Common myeloid progenitor, CD34-positive (primary cell): Measurements from ENCODE around the gene INPP5D.

ENCODE experiments used
- CTCF ChIA-PET: fragments of 350-600 bp; sonication (Branson Sonifier 250); formaldehyde crosslinking; loops from one replicate; lab custom pipeline; 2021; ENCODE audit warnings: antibody characterized with exemption; lab: Charles Lee
- POLR2A ChIA-PET: fragments of 350-600 bp; sonication (Branson Sonifier 250); formaldehyde crosslinking; loops from one replicate; lab custom pipeline; 2021; ENCODE audit warnings: antibody characterized with exemption; lab: Charles Lee
- DNase-seq, 3 donors: peaks; one replicate each; pipeline versions ENCODE4 v3.0.0 to v3.0.0-alpha.2; 2013
- H3K27ac ChIP-seq, 2 experiments: 1 replicate in 1 of 2; 2 replicates in 1 of 2; pipeline ENCODE4 v1.7.0; 2013; ENCODE audit warnings: inconsistent platforms in 2 of 2, low read length in 2 of 2, mild to moderate bottlenecking in 2 of 2, low read depth in 1 of 2, moderate library complexity in 1 of 2; ENCODE audit not compliant: severe bottlenecking in 2 of 2, insufficient read depth in 1 of 2, poor library complexity in 1 of 2
- H3K27me3 ChIP-seq, 5 experiments: replicated peaks in 2 of 5; 1 replicate in 3 of 5; 2 replicates in 2 of 5; pipeline versions ENCODE4 v1.6.1 to v1.7.0; 2013; ENCODE audit warnings: low read length in 4 of 5, mild to moderate bottlenecking in 2 of 5, moderate library complexity in 2 of 5, inconsistent platforms in 1 of 5; ENCODE audit not compliant: insufficient read depth in 5 of 5, control insufficient read depth in 4 of 5
- H3K36me3 ChIP-seq, 4 experiments: 1 replicate in 2 of 4; 2 replicates in 2 of 4; pipeline versions ENCODE4 v1.6.1 to v1.7.0; 2013; ENCODE audit warnings: low read length in 3 of 4, control low read depth in 1 of 4, mild to moderate bottlenecking in 1 of 4; ENCODE audit not compliant: control insufficient read depth in 4 of 4, insufficient read depth in 4 of 4
- H3K4me1 ChIP-seq, 4 experiments: 1 replicate in 3 of 4; 2 replicates in 1 of 4; pipeline versions ENCODE4 v1.6.1 to v1.7.1; 2013; ENCODE audit warnings: low read length in 3 of 4, mild to moderate bottlenecking in 3 of 4, control low read depth in 1 of 4, inconsistent platforms in 1 of 4, moderate library complexity in 1 of 4; ENCODE audit not compliant: control insufficient read depth in 4 of 4, insufficient read depth in 4 of 4; ENCODE audit errors: control extremely low read depth in 1 of 4
- H3K4me3 ChIP-seq, 7 experiments: 1 replicate in 4 of 7; 2 replicates in 3 of 7; pipeline versions ENCODE4 v1.5.1 to v1.7.0; 2013; ENCODE audit warnings: mild to moderate bottlenecking in 7 of 7, low read length in 6 of 7, moderate library complexity in 6 of 7, inconsistent platforms in 2 of 7, low read depth in 2 of 7, control low read depth in 1 of 7; ENCODE audit not compliant: insufficient read depth in 4 of 7, control insufficient read depth in 1 of 7; ENCODE audit errors: extremely low read depth in 1 of 7
- H3K9me3 ChIP-seq, 5 experiments: 1 replicate in 4 of 5; 2 replicates in 1 of 5; pipeline versions ENCODE4 v1.6.1 to v1.7.1; 2013; ENCODE audit warnings: low read length in 4 of 5, mild to moderate bottlenecking in 2 of 5, inconsistent platforms in 1 of 5, low read depth in 1 of 5, moderate library complexity in 1 of 5; ENCODE audit not compliant: control insufficient read depth in 4 of 5, insufficient read depth in 2 of 5; ENCODE audit errors: control extremely low read depth in 1 of 5
- WGBS: methylation state at CpG from one replicate; pipeline ENCODE4 v1.1.5; 2013; ENCODE audit not compliant: insufficient coverage; 5-methylcytosine and 5-hydroxymethylcytosine counted together

INPP5D gene

GRCh38 chr2:233168445-233168844 is 108.3 kb downstream of the INPP5D start:
- no peak for DNase-seq
- Histone ChIP-seq H3K27ac (no peak overlapping the region), H3K4me1 (peaks cover 0 to 18% (median 8%) of the 10 kb centered on the region in 4 experiments), H3K27me3 (no peaks in the 10 kb centered on the region), H3K4me3 (no peak overlapping the region), H3K9me3 (no peaks in the 10 kb centered on the region), H3K36me3 (peaks cover 27 to 90% (median 73%) of the 10 kb centered on the region in 4 experiments)
- ChIA-PET CTCF (interaction anchor here (1.5 kb wide), 1 partner anchor 15 kb away, joined by 3 read pairs; no protein-coding TSS in a partner anchor), POLR2A (no interaction called here)
- WGBS, result 100% methylated on average over 4 of the region's 4 CpGs

DNA sequence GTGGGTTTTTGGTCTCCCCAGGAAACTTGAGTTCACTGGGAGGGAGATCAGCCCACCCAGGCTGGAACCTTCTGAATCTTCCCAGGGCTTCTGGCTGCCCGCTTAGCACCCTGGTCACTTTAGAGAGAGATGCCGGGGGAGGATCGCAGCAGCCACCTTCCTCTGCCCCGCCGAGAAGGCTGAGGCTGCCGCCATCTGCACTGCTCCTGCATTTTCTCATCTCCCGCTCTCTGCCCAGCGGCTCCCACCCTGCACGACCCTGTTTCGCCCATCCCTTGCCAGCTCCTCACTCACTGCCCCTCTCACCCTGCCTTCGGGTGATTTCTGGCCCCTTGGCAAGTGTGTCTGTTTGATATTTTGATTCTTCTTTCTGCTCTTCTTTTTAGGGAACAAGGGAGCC is 108.8 kb downstream of the INPP5D start:
- Histone ChIP-seq H3K36me3 (peaks cover 31 to 89% (median 71%) of the 10 kb centered on the region in 4 experiments), H3K4me1 (peaks cover 0 to 18% (median 8%) of the 10 kb centered on the region in 4 experiments), H3K27ac (no peak overlapping the region), H3K27me3 (no peaks in the 10 kb centered on the region), H3K4me3 (no peak overlapping the region), H3K9me3 (no peaks in the 10 kb centered on the region)
- ChIA-PET CTCF (interaction anchor here (1.5 kb wide), 1 partner anchor 15 kb away, joined by 3 read pairs; no protein-coding TSS in a partner anchor), POLR2A (no interaction called here)
- WGBS, result 100% methylated on average over 5 of the region's 11 CpGs
- no peak for DNase-seq

- DNase-seq, result no peak
- CTCF ChIA-PET, result no interaction called here
- POLR2A ChIA-PET, result no interaction called here
Measured at GRCh38 chr2:233171344-233171743, 111.2 kb downstream of the INPP5D start.

DNA sequence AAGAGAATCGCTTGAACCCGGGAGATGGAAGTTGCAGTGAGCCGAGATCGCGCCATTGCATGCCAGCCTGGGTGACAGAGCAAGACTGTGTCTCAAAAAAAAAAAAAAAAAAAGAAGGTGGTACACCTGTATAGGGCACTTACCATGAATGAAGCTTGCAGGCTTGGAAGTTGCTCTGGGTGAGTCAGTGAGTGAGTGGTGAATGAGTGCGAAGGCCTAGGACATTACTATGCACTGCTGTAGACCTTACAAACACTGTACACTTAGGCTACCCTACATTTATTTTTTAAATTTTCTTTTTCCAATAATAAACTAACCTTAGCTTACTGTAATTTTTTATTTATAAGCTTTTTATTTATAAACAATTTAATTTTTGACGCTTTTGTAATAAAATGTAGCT is 113.0 kb downstream of the INPP5D start:
- H3K36me3 ChIP-seq, result peaks cover 25 to 89% (median 73%) of the 10 kb centered on the region in 4 experiments
- H3K4me1 ChIP-seq, result no peaks in the 10 kb centered on the region
- H3K27me3 ChIP-seq, result no peaks in the 10 kb centered on the region
- H3K27ac ChIP-seq, result no peak overlapping the region
- no peak overlapping the region for H3K4me3 ChIP-seq
- no peaks in the 10 kb centered on the region for H3K9me3 ChIP-seq
- POLR2A ChIA-PET, result no interaction called here
- 98% methylated on average over 5 of the region's 7 CpGs for WGBS
- CTCF ChIA-PET, result interaction anchor here (1.5 to 2.1 kb wide), 2 partner anchors 11 to 12 kb away, joined by 5 to 6 read pairs; no protein-coding TSS in a partner anchor
- DNase-seq, result no peak

More at GRCh38 chr2:233171344-233171743, 111.2 kb downstream of the INPP5D start:
- Histone ChIP-seq H3K9me3 (no peaks in the 10 kb centered on the region), H3K27me3 (no peaks in the 10 kb centered on the region), H3K4me1 (peaks cover 0 to 2% (median under 1%) of the 10 kb centered on the region in 4 experiments), H3K36me3 (peaks cover 22 to 87% (median 68%) of the 10 kb centered on the region in 4 experiments), H3K4me3 (no peak overlapping the region), H3K27ac (no peak overlapping the region)
- no CpG with 5 or more reads among the region's 2 CpGs for WGBS

DNA sequence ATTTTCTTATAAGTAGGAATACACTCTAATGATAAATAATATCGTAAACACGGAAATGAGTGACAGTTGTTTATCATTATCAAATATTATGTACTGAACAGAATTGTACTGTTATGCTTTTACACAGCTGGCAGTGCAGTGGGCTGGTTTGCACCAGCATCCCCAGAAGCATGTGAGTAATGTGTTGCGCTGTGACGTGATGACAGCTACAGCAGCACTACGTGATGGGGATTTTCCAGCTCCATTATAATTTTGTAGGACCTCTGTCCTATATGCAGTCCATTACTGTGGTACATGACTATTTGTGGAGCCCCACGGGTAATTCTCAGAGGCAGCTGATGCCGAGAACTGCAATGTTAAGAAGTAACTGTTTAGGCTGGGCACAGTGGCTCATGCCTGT is 114.0 kb downstream of the INPP5D start:
- ChIA-PET POLR2A (no interaction called here), CTCF (interaction anchor here (1.0 to 2.1 kb wide), 3 partner anchors 10 to 12 kb away, joined by 3 to 6 read pairs (median 5); no protein-coding TSS in a partner anchor)
- 98% methylated on average over 5 of the region's 7 CpGs for WGBS
- H3K36me3 ChIP-seq, result peaks cover 25 to 89% (median 73%) of the 10 kb centered on the region in 4 experiments
- H3K9me3 ChIP-seq, result peaks cover 0 to 6% (median 0%) of the 10 kb centered on the region in 5 experiments
- H3K4me1 ChIP-seq, result no peaks in the 10 kb centered on the region
- H3K27me3 ChIP-seq, result no peaks in the 10 kb centered on the region
- no peak overlapping the region for H3K4me3 ChIP-seq
- DNase-seq, result no peak
- no peak overlapping the region for H3K27ac ChIP-seq

DNA sequence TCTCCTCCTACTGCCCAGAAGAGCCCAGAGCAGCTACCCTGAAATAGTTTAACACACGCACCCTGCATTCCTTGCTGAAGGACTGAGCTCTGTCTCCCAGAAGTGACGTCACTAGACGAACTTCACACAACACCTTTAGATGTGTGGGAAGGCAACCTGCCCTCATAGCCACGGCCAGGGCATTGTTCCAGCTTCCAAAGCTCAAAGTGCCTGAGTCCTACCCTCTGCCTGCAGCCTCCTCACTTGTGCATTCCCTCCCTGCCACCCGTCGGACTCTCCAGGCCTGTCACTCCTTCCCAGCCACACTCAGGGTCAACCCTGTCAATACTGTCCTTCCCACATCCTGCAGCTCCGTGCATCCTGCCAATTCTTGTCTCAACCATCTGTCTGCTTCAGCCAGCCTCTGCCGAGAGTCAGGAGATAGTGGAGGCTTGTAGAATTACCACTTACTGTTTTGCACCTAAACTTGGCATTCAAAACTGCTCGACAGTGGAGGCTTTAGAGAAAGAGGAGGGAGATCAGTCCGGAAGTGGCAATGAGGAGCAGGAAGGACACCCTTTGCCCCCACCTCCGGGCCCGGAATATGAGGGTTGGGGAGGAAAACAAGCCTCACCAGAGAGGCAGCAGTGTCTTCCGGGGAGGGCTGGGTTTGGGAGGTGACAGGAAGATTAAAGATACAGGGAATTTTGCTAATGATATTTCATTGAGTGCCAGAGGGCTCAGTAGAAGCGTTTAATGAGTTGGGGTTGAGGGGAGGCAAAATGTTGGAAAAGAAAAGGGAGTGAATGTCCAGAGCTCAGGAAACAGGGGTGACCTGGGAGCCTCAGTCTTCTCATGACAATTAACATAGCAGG is 119.1 kb downstream of the INPP5D start:
- no peak overlapping the region for H3K4me3 ChIP-seq
- H3K36me3 ChIP-seq, result peaks cover 28 to 95% (median 82%) of the 10 kb centered on the region in 4 experiments
- H3K27me3 ChIP-seq, result no peaks in the 10 kb centered on the region
- DNase-seq, result no peak
- no peak overlapping the region for H3K27ac ChIP-seq
- WGBS, result 97% methylated on average over 11 of the region's 14 CpGs
- CTCF ChIA-PET, result interaction anchor here (0.5 kb wide), 1 partner anchor 684 kb away, joined by 3 read pairs; no protein-coding TSS in a partner anchor
- peaks cover 0 to 12% (median 0%) of the 10 kb centered on the region in 5 experiments for H3K9me3 ChIP-seq
- H3K4me1 ChIP-seq, result no peaks in the 10 kb centered on the region
- POLR2A ChIA-PET, result no interaction called here
